GM18870 (cell line): ENCODE measurements around the gene BACH2.
"Not testable (repeated sequence)": the region's sequence is repeated elsewhere in the genome, so short reads cannot be mapped to it uniquely, and the experiment has no call there.

Experiments
- ATAC-seq: cut with Tn5 transposase; IDR thresholded peaks from one replicate; pipeline ENCODE4 v1.9.1; 2021; ENCODE audit warnings: moderate library complexity; ENCODE audit not compliant: unreplicated experiment

Gene BACH2

GRCh38 chr6:89979481-89980119 is 317.0 kb downstream of the BACH2 start:
- no peak for ATAC-seq

- no peak for ATAC-seq
These were observed 317.9 kb downstream of the BACH2 start for GRCh38 chr6:89978749-89979145.

GRCh38 chr6:89977808-89978748 is 318.6 kb downstream of the BACH2 start:
- ATAC-seq = no peak

- no peak for ATAC-seq
These were observed 320.0 kb downstream of the BACH2 start for GRCh38 chr6:89976694-89977020.

GRCh38 chr6:89975991-89976693 is 320.5 kb downstream of the BACH2 start:
- ATAC-seq = no peak

GRCh38 chr6:89975366-89975765 is 321.3 kb downstream of the BACH2 start:
- no peak for ATAC-seq

- no peak for ATAC-seq
These were observed 321.8 kb downstream of the BACH2 start for GRCh38 chr6:89974834-89975233.

GRCh38 chr6:89972025-89972381 is 324.6 kb downstream of the BACH2 start:
- ATAC-seq = no peak

GRCh38 chr6:89971338-89972024 is 325.2 kb downstream of the BACH2 start:
- not testable (repeated sequence) for ATAC-seq

GRCh38 chr6:89970609-89971337 is 325.9 kb downstream of the BACH2 start:
- no peak for ATAC-seq

- no peak for ATAC-seq
These were observed 326.6 kb downstream of the BACH2 start for GRCh38 chr6:89970072-89970471.

- no peak for ATAC-seq
These were observed 329.7 kb downstream of the BACH2 start for GRCh38 chr6:89966913-89967312.

GRCh38 chr6:89966228-89966544 is 330.5 kb downstream of the BACH2 start:
- ATAC-seq = no peak

GRCh38 chr6:89965441-89966227 is 331.0 kb downstream of the BACH2 start:
- ATAC-seq = no peak

GRCh38 chr6:89963391-89963790 is 333.3 kb downstream of the BACH2 start:
- ATAC-seq = no peak

GRCh38 chr6:89961481-89961880 is 335.2 kb downstream of the BACH2 start:
- ATAC-seq = no peak

- no peak for ATAC-seq
These were observed 336.8 kb downstream of the BACH2 start for GRCh38 chr6:89959883-89960282.

GRCh38 chr6:89956182-89956581 is 340.5 kb downstream of the BACH2 start:
- ATAC-seq = no peak

- no peak for ATAC-seq
These were observed 341.3 kb downstream of the BACH2 start for GRCh38 chr6:89955364-89955763.

GRCh38 chr6:89954721-89955148 is 341.9 kb downstream of the BACH2 start:
- no peak for ATAC-seq
